Renal pelvis (tissue), 4 donors: Measurements from ENCODE around the gene RERE. TPM values are rescaled to one million over a fixed set of nuclear protein-coding genes. Genes with fewer than 3 reads are reported as not detected.
A peak's percentile ranks its signal among the peaks of the same experiment; 100 is the strongest.
"Not testable (repeated sequence)": the region's sequence is repeated elsewhere in the genome, so short reads cannot be mapped to it uniquely, and the experiment has no call there.

Experiments
- DNase-seq: peaks from one replicate; pipeline ENCODE4 v3.0.0-alpha.2; 2013
- polyA plus RNA-seq, 3 donors: library from polyadenylated mRNA; unstranded; fragments of 120-200 nt; gene quantifications; one replicate each; pipeline ENCODE4 v1.2.1, GENCODE V29; 2013; ENCODE audit not compliant: insufficient read length in 3 of 3

RERE gene
- polyA plus RNA-seq, 3 donors = 142 to 161 (median 146) TPM

DNA sequence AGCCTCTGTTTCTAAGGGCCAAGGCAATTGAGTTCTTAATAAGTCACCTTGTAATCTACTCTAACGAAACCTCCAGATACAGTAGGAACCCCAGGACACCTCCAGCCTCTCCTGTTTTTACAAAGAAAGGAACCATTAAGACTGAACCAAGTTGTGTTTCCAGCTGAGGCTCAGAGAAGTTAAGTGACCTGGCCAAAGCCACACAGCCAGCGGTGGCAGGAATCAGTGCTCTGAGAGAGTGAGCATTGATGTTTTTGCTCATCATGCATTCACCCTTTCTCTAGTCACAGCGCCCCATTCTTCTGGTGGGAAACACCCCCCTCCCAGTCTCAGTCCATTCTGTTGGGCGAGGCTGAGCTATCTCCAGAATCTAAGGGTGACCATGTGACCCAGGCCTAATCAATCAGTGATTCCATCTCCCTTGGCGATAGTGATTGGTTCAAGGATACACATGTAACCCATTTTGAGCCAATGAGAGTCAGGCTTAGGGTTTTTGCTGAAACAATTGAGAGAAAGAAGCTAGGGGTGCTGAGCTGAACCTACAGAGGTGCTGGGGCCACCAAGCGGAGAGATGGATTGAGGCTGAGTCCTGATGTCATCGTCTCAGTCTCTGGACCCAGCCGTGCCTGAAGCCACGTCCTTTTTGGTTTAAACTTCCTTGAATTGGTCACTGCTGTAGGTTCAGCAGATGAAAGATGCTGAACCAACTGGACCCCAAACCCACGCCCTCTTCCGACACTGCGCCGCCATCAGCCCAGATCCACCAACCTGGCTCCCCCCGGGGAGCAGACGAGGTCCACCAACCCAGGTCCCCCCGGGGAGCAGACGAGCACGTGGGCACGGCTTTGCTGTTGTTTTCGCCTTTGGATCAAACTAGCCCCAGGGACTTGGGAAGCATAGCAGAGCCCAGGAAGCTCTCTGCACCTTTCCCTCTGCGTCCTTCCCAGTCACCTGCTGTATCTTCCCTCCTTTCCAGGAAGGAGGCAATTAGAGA is 28.0 kb upstream of the RERE start:
- no peak for DNase-seq

DNA sequence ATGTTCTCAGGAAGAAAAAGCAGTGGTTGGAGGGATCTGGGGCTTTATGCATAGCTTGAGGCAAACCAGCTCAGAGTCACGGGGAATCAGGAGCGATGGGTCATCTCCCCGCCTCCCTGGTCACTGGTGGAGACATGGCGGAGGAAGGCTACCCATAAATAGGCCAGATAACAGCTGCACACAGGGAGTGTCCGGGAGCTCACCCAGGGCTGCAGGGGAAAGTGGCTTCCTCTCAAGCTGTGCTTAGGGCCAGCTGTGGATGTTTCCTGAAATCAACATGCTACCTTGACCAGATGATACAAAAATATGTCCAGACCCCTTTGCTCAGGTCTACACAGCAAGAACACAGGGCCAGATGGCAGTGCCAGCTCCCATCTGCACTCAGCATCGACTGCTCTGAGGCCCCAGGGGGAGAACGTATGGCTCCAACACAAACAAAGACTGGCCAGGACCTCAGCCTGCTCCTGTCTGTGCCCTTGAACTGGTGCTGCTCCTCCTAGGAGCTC is 27.1 kb upstream of the RERE start:
- no peak for DNase-seq

DNA sequence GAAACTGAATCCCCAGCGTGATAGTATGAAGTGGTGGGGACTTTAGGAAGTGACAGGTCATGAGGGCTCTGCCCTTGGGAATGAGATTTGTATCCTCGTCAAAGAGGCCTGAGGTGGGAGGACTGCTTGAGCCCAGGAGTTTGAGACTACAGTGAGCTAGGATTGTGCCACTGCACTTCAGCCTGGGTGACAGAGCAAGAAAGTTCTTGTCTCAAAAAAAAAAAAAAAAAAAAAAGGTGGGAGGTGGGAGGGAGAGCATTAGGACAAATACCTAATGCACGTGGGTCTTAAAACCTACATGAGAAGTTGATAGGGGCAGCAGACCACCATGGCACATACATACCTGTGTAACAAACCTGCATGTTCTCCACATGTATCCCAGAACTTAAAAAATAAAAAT is 24.0 kb upstream of the RERE start:
- DNase-seq = no peak

DNA sequence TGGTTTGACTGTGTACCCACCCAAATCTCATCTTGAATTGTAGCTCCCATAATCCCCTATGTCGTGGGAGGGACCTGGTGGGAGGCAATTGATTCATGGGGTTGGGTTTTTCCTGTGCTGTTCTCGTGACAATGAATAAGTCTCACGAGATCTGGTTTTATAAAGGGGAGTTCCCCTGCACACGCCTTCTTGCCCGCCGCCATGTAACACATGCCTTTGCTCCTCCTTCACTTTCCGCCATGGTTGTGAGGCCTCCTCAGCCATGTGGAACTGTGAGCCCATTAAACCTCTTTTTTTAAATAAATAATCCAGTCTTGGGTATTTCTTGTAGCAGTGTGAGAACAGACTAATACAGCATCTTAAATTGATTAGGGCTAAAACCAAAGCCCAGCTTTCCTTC is 22.6 kb upstream of the RERE start:
- no peak for DNase-seq

DNA sequence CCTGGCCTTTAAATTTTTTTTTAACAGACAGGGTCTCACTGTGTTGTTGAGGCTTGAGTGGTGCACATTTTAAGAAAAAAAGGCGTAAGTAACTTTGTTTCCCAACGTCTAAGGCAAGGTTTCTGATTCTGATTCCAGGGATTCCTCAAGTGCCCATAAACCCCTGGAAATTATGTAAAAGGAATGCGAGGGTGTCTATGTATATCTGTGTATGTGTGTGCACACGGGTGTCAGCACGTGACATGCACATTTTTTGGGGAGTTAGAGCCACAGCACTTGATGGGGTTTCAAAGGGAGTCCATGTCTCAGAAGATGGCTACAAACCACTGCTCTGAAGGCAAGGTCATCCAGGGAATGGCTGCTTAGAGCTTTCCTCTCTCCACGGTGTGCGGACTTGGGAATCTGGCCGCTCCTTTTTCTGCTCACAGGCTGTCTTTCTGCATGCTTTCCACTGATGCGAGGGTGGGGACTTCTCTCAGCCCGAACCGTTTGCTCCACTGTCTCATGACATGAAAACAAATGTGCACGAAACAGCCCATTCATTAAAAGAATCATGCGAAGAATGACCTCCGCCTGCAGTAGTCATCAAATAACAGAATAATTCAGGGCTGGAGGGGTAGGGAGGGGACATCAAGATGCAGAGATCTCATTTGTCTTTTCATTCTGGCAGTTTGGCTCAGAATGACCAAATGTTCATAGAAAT is 18.7 kb upstream of the RERE start:
- no peak for DNase-seq

DNA sequence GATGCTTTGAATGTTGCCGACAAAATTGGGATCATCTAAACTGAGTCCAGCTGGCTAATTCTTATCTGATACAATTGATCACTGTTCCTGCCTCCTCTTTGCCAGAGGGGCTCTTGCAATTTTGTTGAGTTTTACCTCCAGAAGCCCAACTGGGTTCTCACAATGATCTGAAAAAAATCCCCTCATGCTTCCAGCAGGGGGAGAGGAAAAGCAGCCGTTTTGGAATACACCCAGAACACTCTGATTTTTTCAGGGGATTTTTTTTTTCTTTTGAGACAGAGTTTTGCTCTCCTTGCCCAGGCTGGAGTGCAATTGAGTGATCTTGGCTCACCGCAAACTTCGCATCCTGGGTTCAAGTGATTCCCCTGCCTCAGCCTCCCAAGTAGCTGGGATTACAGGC is 13.9 kb upstream of the RERE start:
- no peak for DNase-seq

DNA sequence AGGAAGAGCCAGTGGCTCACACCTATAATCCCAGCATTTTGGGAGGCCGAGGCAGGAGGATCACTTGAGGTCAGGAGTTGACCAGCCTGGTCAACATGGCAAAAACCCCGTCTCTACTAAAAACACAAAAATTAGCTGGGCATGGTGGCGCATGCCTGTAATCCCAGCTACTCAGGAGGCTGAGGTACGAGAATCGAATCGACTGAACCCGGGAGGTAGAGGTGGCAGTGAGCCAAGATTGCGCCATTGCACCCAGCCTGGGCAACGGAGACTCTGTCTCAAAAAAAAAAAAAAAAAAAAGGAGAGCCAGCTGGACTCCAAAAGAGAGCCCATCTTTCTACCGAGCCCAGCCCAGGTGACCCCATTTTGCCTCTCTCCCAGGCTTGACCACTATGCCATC is 13.3 kb upstream of the RERE start:
- not testable (repeated sequence) for DNase-seq

DNA sequence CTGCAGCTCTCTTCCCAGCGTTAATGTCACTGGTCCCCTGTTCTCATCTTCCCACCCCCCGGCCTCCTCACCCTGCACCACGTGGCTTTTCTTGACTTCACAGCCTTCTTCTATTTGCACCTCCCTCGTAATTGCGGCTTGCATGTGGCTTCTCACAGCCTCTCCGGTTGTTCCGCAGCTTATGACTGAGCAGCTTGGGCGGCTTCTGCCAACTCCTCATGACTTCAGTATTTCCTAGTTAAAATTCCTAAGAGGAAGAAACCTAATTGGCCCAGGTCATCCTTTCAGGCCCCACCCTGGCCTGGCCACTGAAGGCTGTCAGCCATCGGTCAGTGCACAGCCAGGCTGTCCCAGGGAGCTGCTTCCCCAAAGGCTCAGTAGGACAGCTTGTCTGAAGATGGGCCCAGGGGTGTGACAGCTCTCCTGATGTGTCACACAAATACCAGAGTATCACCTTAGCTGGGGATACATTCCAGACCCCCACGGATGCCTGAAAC is 8.6 kb upstream of the RERE start:
- no peak for DNase-seq

DNA sequence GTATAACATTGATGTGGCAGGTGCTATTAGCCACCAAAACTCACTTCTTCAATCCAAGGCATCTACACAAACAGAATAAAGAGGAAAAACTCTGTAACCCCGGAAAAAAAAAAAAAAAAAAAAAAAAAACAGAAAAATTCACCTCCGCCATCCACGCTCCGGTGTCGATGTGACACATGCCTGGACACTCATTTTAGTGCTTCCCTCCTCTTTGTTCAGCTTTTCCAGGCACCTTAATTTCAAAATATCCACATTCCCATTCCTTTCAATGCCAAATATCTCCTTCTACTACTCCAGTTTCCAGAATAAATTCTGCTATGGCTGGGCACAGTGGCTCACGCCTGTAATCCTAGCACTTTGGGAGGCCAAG is 5.8 kb upstream of the RERE start:
- DNase-seq = no peak

DNA sequence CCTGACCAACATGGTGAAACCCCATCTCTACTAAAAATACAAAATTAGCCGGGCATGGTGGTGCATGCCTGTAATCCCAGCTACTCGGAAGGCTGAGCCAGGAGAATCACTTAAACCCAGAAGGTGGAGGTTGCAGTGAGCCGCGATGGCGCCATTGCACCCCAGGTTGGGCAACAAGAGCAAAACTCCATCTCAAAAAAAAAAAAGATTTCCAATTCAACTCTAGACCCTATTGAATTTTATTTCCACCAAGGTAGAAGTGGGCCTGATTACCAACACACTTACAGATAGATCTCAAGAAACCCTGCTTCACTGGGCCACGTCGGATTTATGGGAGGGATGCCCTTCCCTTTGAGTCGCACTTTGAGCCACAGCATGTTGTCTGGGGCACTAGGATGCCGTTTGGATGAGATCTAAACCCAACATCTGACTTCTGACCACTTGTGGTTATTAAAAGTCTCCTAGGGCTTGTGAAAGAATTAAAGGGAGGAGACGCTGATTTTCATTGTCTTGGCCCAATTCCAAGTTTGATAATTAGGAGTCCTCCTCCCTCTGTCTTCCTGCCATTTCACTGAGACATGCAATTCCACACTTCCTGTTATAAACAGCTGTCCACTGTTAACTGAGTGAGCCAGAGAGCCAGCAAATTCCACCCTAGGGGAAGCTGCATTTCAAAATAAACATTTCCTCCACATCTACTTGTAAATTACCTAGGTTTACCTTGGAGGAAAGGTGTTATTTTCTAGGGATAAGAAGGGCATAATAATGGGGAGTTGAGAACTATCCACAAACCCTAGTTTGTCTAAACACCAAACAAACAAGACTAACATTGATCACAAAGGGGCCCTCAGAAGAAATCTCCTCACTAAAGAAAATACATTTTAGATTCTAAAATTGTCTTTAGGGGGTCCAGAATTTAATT is 5.2 kb upstream of the RERE start:
- peak; percentile 88 for DNase-seq

DNA sequence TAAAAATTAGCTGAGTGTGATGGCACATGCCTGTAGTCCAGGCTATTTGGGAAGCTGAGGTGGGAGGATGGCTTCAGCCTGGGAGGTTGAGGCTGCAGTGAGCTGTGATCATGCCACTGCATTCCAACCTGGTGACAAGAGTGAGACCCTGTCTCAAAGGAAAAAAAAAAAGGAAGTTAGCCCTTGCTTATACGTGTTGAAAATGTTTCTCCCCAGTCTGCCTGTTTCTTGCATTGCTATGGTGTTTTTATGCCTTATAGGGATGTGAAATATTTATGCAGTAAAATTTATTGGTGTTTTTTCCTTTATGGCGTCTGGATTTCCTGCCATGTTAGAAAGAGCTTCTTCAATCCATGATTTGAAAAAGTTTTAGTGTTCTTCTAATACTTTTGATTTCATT is 3.6 kb upstream of the RERE start:
- DNase-seq = no peak

DNA sequence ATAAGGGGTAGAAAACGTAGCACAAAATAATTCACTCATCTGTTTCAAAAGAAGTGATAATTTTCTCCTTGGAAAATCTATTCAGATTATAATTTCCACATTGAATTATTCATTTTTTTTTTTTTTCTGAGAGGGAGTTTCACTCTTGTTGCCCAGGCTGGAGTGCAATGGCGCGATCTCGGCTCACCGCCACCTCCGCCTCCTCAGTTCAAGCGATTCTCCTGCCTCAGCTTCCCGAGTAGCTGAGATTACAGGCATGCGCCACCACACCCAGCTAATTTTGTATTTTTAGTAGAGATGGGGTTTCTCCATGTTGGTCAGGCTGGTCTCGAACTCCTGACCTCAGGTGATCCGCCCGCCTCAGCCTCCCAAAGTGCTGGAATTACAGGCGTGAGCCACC is 1.3 kb upstream of the RERE start:
- not testable (repeated sequence) for DNase-seq

DNA sequence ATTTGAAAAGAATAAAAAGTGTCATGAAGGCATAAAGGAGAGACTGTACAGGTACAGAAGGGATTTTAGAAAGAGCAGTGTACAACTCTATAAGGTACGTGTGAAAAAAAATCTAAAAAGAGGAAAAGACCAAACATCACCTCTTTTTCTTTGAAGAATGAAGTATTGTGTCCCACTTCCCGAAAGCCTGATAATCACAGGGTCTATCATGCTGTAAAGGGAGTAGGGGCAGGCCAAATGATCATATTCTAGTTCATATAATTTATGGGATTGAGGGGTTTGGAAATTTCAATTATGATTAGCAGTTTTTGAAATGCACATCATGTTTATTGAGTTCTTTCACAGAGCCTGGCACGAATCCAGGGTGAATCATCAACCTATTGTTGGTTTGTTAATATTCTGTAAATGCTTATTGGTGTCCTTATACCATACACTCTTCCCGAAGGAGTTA is 910 bp upstream of the RERE start:
- DNase-seq = no peak

DNA sequence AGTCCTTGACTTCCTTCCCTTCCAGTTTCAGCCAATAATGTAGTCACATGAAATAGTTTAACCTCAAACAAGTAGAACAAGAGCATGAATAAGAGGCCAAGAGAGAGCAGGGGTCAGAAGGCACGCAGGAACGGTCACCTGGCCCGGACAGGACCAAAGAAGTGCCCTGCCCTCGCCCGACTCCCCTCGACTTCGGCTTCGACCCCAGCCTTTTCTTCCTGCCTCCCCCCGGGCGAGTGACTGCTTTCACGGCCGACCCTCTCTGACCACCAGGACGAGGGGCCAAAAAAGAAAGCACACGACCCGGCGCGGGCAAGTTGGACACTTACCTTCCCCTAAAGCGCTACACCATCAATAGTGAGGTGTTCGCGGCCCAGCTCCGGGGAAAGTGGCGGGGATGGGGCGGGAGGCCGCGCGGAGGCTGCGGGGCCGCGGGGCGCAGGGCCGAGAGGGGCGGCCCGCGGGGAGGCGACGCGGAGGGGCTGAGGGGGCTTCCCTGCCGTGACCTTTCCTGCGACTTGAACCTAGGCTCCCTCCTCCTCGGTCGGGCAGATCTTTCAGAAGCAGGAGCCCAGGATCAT is 519 bp downstream of the RERE start:
- DNase-seq = no peak

DNA sequence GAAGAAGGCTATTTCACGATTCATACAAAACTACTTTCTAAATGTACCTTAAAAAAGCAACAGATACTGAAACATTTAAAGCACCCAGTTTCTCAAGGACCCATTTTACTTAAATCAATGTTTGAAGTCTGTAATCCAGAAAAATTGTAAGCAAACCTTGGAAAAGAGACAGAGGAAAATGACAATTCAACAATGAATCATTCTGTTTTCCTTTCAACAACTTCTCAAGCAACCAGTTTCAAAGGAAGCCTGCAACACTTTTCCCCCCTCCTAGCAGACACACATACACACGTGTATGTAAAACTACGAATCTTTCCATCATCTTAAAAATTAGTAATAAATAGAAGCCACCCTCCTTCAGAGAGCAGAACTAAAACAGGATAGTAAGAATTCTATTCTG is 1.2 kb downstream of the RERE start:
- DNase-seq = no peak

DNA sequence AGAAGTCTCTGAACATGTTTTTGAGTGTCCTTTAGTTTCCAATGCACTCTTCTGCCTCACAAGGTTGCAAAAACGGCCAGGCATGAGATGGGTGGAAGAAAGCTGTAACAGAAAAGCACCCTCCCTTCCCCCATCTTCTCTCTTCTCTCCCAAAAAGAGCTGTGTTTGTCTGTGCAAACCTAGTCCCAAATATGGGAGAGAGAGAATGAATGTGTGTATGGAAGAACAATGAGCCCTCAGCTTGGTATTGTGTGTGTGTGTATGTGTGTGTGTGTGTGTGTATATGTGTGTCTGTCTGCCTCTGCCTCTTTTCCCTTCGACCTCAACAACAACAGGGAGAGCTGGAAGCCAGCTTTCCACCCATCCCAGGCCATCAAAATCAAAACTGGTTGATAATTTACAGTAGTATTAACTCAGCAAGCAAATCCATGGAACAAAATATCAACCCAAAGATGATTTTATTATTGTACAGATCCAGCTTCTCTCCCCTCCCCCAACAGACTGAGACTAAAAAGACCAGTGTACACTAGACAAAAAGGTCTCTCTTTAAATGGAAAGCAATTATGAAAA is 1.8 kb downstream of the RERE start:
- DNase-seq = no peak

DNA sequence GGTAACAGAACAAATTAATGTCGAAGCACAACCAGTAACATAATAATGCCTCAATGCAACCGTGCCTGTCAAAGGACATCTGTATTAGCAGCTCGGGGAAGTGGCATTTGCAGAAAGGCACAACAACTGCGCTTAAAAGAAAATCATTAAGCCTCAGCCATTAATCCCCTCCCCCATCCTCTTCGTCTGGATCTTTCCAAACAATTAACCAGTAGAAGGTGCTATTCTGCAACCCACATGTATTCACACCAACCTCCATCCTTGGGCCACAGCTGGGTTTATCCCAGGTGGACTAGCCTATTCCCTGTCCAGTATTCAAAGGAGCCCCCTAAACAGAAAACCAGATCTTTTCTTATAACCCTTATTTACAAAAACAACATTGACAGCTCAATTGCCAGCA is 2.6 kb downstream of the RERE start:
- DNase-seq = no peak

DNA sequence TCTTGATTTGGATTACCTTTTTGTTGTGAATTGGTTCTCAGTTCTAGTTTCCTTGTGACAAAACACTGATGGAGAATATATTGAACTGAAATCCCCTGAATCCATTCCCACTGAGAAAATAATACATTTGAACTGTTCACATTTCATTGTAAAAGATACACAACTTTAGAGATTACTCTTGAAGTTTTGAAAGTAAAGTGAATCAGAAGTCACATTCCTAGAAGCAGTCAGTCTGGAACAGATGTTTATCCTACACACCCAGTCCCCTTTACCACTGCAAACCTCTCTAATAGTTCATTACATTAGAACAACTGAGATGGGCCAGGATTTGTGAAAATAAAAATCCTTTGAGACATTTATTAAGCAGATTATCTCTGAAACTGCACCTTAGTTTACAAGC is 3.4 kb downstream of the RERE start:
- no peak for DNase-seq

DNA sequence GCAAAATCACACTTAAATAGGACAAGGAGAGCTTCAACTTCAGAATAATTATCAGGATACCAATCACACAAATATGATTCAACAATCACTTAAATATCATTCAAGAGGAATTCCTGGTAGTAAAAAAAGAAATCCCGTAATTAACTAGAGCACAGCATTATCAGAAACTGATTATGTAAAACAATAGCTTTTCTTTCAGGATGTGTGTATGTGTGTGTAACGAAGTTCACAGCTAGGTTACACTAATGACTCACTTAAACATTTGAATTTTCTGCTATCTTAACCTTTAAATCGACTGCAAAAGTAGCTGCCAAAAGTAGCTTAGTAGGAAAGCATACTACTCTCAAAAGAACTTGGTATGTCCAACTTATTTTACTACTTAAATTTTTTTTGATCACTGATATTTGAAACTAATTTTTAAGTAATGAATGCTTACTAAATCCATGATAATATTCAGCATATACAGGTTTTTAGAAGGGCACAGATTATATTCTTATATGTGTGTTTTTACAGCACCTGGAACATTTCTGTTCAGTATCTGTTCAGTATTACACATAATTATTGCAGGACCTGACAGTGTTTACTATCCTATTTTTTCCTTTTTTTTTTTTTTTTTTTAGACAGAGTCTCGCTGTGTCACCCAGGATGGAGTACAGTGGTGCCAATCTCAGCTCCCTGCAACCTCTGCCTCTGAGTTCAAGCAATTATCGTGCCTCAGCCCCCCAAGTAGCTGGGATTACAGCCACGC is 4.2 kb downstream of the RERE start:
- DNase-seq = no peak

DNA sequence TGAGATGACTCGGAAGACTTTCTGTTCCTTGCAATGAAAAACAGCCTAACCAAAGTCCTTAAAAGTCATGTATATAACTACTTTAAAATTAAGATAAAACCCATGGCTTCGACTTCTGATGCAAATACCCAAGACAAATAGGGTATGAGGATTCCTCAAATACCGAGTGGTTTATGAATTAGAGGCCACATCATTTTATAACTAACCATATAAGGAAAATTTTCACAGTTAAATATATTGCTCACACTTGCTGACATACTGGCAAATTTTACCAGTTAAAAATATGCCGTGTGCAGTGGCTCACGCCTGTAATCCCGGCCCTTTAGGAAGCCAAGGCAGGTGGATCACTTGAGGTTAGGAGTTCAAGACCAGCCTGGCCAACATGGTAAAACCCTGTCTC is 5.4 kb downstream of the RERE start:
- DNase-seq = no peak
